Ovary (tissue), 3 donors: Measurements from ENCODE around the gene CRYBB2.

Experiments
- CTCF ChIP-seq, 3 donors: fragments of 450-650 bp in 2 of 3; fragments of 200-600 bp in 1 of 3; IDR thresholded peaks; one replicate each; pipeline versions ENCODE4 v1.5.1 to v1.8.0; 2016 to 2022; ENCODE audit warnings: antibody characterized with exemption in 3 of 3, mild to moderate bottlenecking in 1 of 3
- EP300 ChIP-seq: sonication (generic); formaldehyde crosslinking; IDR thresholded peaks from one replicate; pipeline ENCODE4 v1.6.1; 2017; ENCODE audit warnings: antibody characterized with exemption
- POLR2A ChIP-seq: fragments of 450-650 bp; IDR thresholded peaks from one replicate; pipeline ENCODE4 v1.6.1; 2017; ENCODE audit warnings: antibody characterized with exemption, mild to moderate bottlenecking, moderate library complexity
- donor health status: DM: no; HTN: no; CAD: no.

- no peak for TF ChIP-seq EP300
- no peak for TF ChIP-seq POLR2A
- TF ChIP-seq CTCF (IDR thresholded peaks at IDR 0.05): no peak
Measured at GRCh38 chr22:25193130-25193529, 26.3 kb upstream of the CRYBB2 start.
